Measurements from ENCODE around the gene PNRC1. TPM values are rescaled to one million over a fixed set of nuclear protein-coding genes. Genes with fewer than 3 reads are reported as not detected.

PNRC1 gene
- total and polyA plus RNA-seq, 2 experiments from 2014 or later = 35.0 to 38.6 TPM

- Histone ChIP-seq H3K4me2 (peak overlapping the region; percentile 17), H2AFZ (no peak overlapping the region), H3K27me3 (ENCODE audit: insufficient read depth) (peaks cover 16% of the 10 kb centered on the region), H3K4me1 (ENCODE audit: insufficient read depth) (peaks cover 44% of the 10 kb centered on the region), H3K79me2 (replicated peaks; ENCODE audit: insufficient read depth) (peaks cover 26% of the 10 kb centered on the region), H3K27ac (ENCODE audit: low read depth) (no peak overlapping the region), H3K36me3 (ENCODE audit: insufficient read depth) (peaks cover 5% of the 10 kb centered on the region; the same call in 1 of the 2 replicates), H4K20me1 (replicated peaks; ENCODE audit: insufficient read depth) (peaks cover 24% of the 10 kb centered on the region), H3K4me3 (no peak overlapping the region), H3F3A (replicated peaks; ENCODE audit: low read depth) (no peaks in the 10 kb centered on the region), H3K9me2 (ENCODE audit: insufficient read depth) (no peaks in the 10 kb centered on the region)
- peaks cover 38% of the 10 kb centered on the region for H3K4me1 Mint-ChIP-seq
- no peaks in the 10 kb centered on the region; the same call in 2 of the 3 replicates for H3K9me3 Mint-ChIP-seq
- no peak for DNase-seq (ENCODE audit: low spot score)
- H3K27me3 Mint-ChIP-seq (ENCODE audit: insufficient read depth, low read depth, poor library complexity) = peaks cover 14% of the 10 kb centered on the region
- no peak overlapping the region; the same call in 2 of the 3 replicates for H3K4me3 Mint-ChIP-seq
- peaks cover 11% of the 10 kb centered on the region for H3K36me3 Mint-ChIP-seq (ENCODE audit: low read depth)
- H3K27ac Mint-ChIP-seq = no peak overlapping the region
- no peak for ATAC-seq
- TF ChIP-seq ZNF331 (CRISPR knock-in tag; IDR thresholded peaks at IDR 0.05; ENCODE audit: low read depth) (no peak), JUNB (IDR thresholded peaks at IDR 0.05; ENCODE audit: unreplicated experiment) (no peak), POLR2AphosphoS5 (IDR thresholded peaks at IDR 0.05; ENCODE audit: low read depth) (no peak), REST (IDR thresholded peaks at IDR 0.05; ENCODE audit: unreplicated experiment) (no peak), STAT1 (IDR thresholded peaks at IDR 0.05; ENCODE audit: unreplicated experiment) (no peak), EZH2 (IDR thresholded peaks at IDR 0.05; ENCODE audit: low read depth, unreplicated experiment) (no peak), NANOG (IDR thresholded peaks at IDR 0.05; ENCODE audit: borderline replicate concordance) (no peak), CREB1 (CRISPR knock-in tag; IDR thresholded peaks at IDR 0.05; ENCODE audit: low read depth) (no peak), ETS1 (IDR thresholded peaks at IDR 0.05) (no peak), EZH2phosphoT487 (IDR thresholded peaks at IDR 0.05; ENCODE audit: unreplicated experiment) (no peak)
Observed at GRCh38 chr6:89085409-89086205, 5.1 kb downstream of the PNRC1 start.

GRCh38 chr6:89087881-89088280, 7.3 kb downstream of the PNRC1 start:
- Histone ChIP-seq H3K4me1 (ENCODE audit: insufficient read depth) (peaks cover 37% of the 10 kb centered on the region), H3K27me3 (ENCODE audit: insufficient read depth) (peaks cover 6% of the 10 kb centered on the region; the same call in 1 of the 2 replicates), H3K36me3 (ENCODE audit: insufficient read depth) (peaks cover 5% of the 10 kb centered on the region; the same call in 1 of the 2 replicates), H3K4me2 (no peak overlapping the region), H3F3A (replicated peaks; ENCODE audit: low read depth) (no peaks in the 10 kb centered on the region), H4K20me1 (replicated peaks; ENCODE audit: insufficient read depth) (peaks cover 16% of the 10 kb centered on the region; the same call in 1 of the 2 replicates), H3K4me3 (no peak overlapping the region), H3K27ac (ENCODE audit: low read depth) (no peak overlapping the region), H3K79me2 (replicated peaks; ENCODE audit: insufficient read depth) (peaks cover 15% of the 10 kb centered on the region), H2AFZ (no peak overlapping the region), H3K9me2 (ENCODE audit: insufficient read depth) (no peaks in the 10 kb centered on the region)
- Mint-ChIP-seq H3K36me3 (ENCODE audit: low read depth) (peaks cover 11% of the 10 kb centered on the region), H3K9me3 (no peaks in the 10 kb centered on the region), H3K27me3 (ENCODE audit: insufficient read depth, low read depth, poor library complexity) (peaks cover 3% of the 10 kb centered on the region), H3K4me3 (no peak overlapping the region), H3K27ac (no peak overlapping the region), H3K4me1 (peaks cover 35% of the 10 kb centered on the region)
- no peak for DNase-seq (ENCODE audit: low spot score)
- no peak for ATAC-seq
- TF ChIP-seq JUNB (IDR thresholded peaks at IDR 0.05; ENCODE audit: unreplicated experiment) (no peak), CREB1 (CRISPR knock-in tag; IDR thresholded peaks at IDR 0.05; ENCODE audit: low read depth) (no peak), EZH2phosphoT487 (IDR thresholded peaks at IDR 0.05; ENCODE audit: unreplicated experiment) (no peak), ZNF331 (CRISPR knock-in tag; IDR thresholded peaks at IDR 0.05; ENCODE audit: low read depth) (no peak)

Measured in GM23338 (cell line).